ENCODE data around the gene LTBP2.
"Not testable (repeated sequence)": the region's sequence is repeated elsewhere in the genome, so short reads cannot be mapped to it uniquely, and the experiment has no call there.

The LTBP2 gene

DNA sequence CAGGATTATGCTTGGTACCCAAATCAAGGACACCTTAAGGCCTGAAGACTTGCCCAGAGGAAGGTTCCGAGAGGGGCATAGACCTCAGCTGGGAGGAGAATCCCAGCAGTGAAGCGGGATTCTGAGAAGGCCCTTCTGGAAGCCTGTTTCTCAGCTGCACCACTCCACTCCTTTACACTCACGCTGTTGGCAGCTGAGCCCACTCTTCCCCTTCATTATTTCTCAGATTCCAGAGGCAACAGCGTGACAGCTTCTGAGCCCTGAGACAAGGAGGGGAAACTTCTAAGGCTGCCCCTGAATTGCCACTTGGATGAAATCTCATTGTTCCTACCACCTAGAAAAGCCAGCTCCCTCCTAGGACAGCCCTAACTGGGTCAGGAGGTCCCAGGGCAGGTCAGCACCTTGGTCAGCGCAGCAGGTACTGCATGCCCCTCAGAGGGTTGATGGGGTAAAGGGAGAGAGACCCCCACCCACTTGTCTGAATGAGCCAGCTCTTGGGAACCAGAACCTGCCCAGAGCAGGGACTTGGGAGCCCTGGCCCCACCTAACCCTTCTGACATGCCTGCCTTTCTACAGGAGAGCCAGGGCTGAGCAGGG, 64.6 kb downstream of the LTBP2 start:
- no peak for DNase-seq

DNA sequence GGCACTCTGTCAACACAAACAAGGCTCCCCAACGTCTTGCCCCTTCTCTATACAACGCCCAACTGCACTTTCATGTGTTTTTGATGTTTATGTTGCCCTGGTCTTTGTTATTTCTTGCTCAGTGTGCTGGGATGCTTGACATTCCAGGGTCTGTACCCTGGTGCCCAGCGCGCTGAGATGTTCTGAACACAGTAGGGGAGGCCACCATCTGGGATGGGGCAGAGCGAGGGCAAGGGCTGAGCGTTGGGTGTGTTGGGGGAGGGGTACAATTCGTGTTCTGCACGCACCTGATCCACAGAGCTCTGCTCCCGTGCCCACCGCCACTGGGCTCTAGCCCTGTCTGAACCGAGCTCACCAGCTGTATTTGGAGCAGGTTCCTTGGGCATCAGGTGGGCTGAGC, 65.6 kb downstream of the LTBP2 start:
- no peak for DNase-seq

DNA sequence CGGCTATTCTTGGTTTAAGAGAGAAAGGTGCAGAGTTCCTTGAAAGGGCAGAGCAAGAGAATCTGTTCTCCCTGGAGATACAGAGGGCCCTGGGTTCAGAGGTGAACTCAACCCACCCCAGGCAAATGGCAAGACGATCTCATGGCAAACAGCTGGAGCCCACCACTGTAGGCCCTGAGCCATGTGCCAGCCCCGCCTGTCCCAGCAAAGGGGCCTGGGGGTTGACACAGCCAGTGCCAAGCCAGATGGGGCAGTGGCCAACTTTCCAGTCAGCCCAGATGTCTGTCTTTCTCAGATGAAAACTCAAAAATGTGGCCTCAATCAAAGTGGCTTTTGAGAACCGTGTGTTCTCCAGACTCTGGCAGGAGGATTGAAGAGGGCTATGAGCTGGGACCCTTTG, 66.7 kb downstream of the LTBP2 start:
- DNase-seq = no peak

DNA sequence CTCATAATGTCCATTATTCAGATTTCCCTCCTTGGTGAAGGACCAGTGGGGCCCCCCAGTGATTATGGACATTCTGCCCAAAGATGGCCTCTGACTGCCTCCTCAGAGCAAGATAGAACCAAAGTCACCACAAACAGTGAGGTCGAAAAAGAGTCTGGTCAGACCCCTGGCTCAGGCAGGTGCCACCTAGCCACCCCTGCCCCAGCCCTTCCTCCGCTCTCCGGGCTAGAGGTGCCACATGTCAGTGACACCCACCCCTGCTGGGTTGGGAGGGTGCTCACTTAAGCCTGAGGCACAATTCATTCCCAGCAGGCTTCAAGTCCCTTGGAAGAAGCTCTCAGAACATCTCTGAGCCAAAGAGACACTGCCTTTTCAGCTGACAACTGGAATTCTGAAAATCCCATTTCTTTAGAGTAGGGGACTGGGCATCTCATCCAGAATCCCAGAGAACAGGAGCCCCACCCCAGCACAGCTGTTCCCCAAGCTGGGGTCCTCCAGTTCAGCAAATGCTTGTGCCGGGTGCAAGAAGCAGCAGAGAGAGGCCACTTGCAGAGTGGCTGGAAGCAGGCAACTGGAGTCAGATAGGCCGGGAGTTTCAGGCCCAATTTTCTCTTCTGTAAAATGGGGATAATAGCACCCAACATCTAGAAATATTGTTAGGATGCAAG, 68.1 kb downstream of the LTBP2 start:
- DNase-seq = no peak

DNA sequence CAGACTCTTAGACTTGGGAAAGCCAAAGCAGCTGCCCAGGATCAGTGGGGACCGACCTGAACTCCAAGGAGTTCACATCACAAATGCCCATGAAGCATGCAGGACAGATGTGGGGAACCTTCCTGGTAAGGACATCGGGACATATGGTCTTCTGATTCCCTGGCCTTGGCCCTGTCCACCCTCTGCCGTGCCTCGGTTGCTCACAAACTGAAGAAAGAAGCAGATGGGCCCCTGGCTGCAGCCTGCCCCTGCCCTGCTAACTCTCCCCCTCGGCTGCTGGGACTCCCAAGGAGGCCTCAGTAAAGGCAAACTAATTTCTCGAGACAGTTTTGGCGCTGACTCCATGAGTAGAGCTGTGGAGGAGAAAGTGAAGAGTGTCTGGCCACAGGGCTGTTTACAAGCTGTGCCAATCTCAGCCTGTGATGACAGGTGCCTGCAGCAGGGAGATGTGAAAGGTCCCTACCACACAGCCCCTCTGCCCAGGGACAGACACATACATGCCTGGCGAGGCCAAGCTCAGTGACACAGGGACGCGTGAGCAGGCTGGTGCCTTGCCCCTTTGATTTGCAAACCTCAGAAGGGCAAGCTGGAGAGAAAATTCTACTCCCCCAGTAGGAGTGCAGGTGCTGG, 69.9 kb downstream of the LTBP2 start:
- DNase-seq = no peak

DNA sequence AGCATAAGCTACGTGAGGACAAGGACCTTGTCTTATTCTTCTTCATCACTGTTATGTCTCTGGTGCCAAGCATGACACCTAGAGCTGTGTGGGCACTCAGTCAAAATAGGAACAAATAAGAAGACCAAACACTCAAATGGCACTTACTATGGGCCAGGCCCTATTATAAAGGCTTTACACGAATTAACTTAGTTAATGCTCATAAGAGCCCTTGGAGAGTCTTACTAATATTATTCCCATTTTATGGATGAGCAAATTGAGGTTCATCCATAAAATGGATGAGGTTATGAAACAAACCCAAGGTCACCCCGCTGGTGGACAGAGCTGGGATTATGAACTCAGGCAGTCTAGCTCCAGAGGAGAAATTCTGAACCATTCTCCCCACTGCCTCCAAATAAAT, 70.8 kb downstream of the LTBP2 start:
- no peak for DNase-seq

DNA sequence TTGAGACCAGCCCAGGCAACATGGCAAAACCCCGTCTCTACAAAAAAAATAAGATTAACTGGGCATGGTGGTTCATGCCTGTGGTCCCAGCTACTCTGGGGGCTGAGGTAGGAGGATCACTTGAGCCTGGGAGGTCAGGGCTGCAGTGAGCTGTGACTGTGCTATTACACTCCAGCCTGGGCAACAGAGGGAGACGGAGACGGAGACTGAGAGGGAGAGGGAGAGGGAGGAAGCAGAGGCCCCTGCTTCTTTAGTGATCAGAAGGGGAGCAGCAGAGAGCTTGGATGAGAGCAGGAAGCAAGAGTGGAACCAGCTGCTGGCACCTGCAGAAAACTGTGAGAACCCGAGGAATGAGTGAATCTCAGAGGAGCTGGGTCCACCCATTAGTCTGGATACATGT, 72.5 kb downstream of the LTBP2 start:
- no peak for DNase-seq

DNA sequence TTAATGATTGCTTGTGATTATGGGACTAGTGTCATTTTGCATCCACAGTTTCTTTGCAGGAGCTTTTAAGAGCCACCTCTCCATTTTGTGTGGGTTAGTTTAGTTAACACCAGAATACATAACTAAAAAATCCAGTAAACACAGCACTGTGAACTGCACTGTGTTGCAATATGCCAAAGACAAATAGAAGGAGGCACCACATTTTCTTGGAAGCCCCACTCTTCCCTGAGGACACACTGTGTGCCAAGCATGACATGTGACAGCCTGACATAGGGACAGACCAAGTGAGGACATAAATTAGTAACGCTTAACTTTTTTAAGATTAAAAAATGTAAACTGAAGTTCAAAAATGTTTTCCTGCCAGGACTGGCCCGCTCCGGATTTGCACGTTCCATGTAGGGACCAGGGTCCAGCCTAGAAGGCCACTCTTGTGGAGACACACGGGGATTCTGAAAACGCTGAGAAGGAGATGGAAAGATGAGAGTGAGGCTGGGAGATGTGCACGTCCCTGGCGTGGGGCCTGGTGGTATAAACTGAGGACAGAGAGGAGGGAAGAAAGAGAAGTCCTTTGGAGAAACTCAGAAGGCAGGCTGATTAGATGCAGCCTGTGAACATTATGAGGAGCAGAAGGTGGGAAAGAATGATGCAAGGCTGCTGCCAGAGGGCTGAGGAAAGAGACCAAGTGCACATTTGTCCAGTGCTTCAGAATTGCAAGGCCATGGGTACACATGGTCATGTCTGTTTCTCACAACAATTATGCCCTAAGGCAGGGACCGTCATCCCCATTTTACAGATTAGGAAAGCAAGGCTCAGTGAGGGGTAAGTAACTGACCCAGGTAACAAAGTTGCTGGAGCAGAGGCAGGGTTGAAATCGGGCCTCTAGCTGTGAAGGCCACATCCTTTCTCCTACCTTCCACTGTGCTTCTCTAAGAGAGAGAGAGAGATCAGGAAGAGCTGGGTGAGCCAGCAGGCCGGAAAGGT, 73.3 kb downstream of the LTBP2 start:
- no peak for DNase-seq

DNA sequence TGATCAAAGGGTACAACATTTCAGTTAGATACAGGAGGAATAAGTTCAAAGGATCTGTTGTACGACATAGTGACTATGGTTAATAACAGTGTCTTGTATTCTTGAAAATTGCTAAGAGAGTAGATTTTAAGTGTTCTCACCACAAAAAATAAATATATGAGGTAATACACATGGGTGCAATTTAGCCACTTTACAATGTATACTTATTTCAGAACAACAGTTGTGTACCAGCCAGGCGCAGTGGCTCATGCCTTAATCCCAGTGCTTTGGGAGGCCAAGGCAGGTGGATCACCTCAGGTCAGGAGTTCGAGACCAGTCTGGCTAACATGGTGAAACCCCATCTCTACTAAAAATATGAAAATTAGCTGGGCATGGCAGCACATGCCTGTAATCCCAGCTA, 75.7 kb downstream of the LTBP2 start:
- not testable (repeated sequence) for DNase-seq

DNA sequence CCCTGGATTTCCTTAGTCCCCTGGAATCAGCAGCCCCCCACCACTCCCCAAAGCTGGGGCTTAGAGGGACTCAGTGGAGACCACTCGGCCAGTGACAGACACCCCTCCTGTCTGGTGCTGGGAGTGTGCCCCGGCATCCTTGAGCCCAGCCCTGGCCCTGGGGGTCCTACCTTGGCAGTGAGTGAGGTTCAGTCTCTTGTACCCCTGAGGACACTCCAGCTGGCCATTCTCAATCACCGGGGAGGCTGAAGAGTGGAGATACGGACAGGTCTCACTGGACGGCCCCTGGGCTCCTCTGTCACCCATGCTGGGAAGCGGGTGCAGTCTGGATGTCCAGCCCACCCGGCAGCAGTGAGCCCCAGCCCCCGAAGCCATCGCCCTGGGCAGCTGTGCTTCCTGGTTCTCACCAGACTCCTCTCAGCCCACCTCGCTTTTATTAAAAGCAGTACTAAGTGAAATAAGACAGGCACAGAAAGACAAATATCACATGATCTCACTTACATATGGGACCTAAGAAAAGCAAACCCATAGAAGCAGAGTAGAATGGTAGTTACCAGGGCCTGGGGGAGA, 76.2 kb downstream of the LTBP2 start:
- DNase-seq = no peak

DNA sequence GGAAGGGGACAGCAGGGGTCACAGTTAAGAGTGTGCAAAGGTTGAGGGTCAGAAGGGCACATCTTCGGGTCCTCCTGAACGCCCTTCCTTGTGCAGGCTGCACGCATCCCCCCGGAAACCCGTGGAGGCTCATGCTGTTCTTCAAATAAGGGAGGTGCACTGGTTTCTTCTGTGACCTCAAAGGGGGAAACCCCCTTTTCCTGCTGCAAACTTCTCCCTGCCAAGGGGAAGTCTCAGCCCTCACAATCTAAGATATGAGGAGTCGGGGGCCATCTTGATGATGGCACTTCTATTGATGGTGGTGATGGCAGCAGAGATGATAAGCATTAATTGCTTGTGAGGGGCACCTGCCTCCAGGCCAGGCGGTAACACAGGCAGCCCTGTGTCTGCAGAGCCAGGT, 78.5 kb downstream of the LTBP2 start:
- DNase-seq = no peak

DNA sequence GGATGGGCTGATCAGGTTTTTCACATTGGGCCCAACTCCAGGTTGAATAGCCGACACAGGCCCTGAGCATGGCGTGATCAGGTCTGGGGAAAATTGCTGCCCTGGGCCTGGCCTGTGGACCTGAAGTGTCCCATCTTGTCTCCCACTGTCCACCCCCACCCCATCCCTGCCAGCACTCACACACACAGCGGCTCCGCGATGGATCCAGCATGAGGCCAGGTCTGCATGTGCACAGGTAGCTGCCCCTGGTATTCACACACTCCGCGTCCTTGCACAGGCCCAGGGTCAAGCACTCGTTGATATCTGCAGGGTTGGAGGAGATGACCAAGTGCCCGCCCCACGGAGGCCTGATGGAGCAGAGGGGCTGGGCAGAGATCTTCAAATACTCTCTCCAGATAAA, 79.8 kb downstream of the LTBP2 start:
- DNase-seq = no peak

DNA sequence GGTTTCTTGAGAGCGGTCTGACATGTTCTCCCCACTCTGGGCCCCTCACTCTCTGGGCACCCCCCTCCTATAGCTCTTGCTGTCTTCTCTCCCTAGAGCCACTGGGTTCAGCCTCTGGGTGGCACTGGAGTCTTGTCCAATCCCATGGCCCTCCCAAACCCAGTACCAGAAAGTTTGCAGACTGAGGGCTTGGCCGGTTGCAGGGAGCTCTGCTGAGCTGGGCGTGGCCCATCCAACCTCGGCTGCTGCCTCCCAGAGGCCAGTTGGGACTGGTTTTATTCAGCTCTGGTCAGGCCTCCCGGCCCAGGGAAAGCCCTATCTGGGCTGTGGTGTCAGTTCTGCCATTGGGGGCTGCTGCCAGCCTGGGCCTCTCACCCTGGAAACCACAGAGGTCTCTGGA, 80.6 kb downstream of the LTBP2 start:
- DNase-seq = no peak

DNA sequence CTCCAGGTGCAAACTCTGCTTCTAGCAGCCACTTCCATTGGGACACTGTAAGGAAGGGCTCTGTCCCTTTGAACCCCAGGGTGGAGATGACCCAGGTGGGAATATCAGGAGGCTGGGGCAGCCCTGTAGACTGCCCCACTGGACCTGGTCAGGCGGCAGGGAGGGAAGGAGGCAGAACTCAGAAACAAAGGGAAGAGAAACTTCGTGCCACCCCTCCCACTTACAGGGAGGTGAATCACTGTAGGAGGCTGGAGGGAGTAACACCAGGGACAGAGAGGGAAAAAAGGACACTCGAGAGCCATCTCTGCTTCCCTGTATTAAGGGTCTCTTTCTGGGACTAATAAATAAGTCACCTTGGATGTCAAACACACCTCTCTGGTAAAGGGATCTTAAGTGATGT, 81.0 kb downstream of the LTBP2 start:
- no peak for DNase-seq

DNA sequence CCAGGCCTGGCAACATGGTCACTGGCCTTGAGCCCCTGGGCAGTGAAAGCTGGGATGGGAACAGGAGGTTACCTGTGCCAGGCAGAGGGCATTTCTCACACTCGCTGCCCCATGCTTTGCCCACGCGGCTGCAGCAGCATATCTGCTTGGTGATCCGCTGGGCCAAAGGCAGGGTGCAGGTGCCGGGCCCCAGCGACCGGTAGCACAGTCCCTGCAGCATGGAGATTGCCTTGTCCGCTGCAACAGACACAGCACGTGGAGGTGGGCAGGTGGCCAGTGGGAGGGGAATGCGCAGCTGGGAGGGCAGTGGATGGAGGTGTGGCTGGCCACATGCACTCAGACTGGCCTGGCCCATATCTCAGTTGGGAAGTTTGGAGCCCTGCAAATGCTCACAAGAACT, 83.2 kb downstream of the LTBP2 start:
- no peak for DNase-seq

DNA sequence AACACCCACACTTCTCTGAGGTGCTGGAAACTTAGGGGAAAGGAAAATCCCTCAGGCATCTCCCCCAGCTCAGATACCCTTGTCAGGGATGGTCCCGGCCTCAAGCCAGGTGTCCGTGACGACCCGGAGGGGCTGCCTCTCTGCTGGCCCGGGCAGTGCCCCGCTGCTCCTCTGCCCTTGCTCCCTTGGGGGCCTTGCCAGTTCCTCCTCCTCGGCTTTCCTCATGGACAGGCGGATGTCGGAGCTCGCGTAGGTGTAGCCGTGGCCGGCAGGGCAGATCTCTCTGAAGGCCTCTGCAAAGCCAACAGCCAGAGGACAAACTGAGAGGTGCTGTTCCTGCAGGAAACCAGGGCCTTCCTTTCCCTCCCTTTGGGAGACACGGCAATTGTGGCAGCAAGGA, 83.6 kb downstream of the LTBP2 start:
- DNase-seq = no peak

DNA sequence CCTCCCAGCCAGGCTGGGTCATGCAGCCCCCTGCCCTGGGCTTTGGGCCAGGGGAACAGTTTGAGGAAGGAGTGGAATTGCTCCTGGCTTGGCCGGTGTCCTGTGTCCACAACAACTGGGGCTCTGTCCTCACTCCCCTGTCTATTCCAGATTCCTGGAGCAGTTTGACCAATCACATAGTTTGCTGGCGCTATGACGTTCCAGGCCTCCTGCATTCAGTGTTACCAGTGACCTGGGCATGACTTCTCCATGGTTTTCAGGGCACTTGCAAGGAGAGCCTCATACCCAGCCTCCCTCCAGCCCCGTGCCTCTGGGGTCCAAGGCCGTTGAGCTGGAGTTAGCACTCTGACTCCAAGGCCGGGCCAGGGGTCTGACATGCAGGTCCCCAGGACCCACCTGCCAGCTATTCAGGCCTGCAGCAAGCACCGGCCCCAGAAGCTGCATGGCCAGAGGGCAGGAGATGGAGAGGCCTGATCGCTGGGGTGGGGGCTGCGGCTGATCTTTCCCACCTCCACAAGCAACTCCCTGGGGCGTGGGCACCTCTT, 84.2 kb downstream of the LTBP2 start:
- no peak for DNase-seq

DNA sequence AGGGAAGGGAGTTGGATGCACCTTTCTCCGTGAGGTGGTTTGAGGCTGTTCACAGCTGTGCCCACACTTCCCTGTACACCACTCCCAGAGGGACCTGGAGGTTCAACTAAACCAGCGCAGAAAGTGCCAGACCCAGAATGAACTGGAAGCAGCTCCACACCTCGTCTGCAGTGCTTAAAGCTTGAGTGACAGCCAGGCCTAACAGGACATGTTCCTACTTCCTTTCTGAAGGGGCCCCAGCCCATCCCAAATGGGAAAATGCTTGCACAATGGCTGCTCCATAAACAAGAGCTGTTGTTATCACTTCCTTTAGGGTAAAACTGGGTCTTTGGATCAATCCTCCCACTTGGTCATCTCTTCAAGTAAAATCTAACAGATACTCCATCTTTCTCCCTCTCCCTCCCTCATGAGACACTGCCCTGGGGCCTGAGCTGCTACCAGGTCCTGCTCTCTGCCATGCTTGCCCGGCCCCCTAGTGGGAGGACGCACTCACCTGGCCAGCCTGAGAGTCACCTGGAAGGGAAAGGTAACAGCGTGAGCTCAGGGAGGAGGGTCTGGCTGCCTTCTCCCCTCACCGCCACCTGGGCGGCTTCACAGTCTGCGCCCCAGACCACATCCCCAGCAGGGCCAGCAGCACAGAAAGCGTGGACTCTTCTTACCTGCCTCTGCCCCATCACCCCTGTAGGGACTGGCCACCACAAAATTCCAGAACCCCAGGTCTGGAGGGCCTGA, 85.0 kb downstream of the LTBP2 start:
- DNase-seq = no peak

DNA sequence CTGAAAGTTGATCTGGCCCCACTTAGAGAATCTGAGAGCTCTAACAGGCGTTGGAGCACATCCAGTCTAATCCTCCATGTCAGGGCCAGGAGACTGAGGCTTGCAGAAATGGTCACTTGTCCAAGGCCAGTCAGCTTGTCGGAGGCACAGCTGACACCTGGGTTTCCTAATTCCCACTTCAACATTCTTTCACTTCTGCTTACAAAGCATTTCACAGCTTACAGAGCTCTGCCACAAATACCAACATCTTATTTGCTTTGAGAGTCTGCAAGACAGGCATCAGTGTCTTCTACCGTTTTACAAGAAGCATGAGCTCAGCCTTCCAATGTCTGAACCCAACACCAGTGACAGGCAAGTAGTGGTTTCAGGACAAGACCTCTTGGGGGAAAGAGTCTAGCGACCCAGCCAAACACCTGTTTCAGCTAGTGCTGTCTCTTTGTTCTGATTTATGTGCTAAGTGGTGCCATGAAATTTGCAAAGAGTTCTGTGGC, 86.6 kb downstream of the LTBP2 start:
- no peak for DNase-seq

DNA sequence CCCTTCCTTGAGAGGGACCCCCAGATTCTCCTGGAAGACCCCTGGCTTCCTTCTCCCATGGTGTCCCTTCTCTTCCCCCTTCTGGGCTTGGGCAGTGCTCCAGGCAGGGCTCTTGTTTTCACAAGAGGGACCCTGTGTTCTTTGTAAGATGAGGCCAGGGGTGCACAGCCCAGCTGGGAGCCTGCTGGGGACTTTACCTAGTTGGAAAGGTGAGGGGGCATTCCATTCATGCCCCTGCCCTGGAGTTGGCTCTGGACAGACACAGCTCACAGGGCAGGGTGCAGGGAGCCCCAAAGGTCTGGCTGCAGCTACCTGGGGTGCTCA, 87.3 kb downstream of the LTBP2 start:
- no peak for DNase-seq

DNA sequence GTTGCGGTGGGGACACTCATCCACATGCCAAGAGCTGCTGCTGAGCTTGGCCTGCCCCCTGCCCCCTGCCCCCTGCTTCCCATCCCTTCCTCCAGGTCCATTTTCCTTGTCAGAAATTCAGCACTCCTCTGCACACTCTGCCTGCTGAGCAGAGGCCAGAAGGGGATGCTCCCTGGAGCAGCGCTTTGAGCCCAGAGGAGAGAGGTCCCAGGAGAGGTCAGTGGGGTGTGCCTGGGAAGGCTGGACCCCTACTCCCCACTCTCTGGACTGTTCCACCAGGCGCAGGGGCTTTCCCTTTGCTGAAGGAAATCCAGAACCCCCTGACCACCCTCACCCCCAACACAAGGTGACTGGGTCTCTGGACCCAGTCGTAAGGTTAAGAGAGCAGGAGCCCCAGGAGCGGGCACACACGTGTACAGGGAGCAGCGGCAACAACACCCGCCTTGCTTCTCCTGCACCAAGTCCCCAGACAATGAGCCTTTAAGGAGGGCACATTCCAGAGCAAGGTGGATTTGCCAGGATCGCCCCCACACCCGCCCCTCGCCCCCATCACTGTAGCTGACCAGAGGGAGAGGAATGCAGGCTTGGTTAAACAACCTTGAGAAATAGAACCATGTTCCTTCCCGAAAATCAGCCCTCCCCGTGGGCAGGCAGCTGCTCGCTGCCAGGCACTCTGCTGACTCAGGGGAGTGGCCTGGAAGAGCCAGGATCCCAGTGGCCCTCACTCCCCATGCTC, 87.8 kb downstream of the LTBP2 start:
- DNase-seq = no peak
